ENCODE data around the gene RAB11FIP4. TPM values are rescaled to one million over a fixed set of nuclear protein-coding genes. Genes with fewer than 3 reads are reported as not detected.

RAB11FIP4 gene
- total and polyA plus RNA-seq, 2 donors (not counting 3 experiments of a cell fraction or from before 2014, with no cell fraction given), result 0.08 to 0.38 TPM

- intact Hi-C loops (cut with micrococcal nuclease) (loop anchor here (5.0 kb wide), 2 partner anchors 423 to 703 kb away; partner anchors contain the start of gene COPRS), dilution Hi-C loops (cut with MboI; ENCODE audit: extremely low pct_ligation_motif_present, low sequenced_read_pairs) (no loop called here)
- Histone ChIP-seq H3K4me1 (ENCODE audit: control insufficient read depth, extremely low read depth, insufficient read depth, low read length) (no peaks in the 10 kb centered on the region), H3K4me3 (replicated peaks in 1 of 3; ENCODE audit: insufficient read depth in 1 of 3, low read depth in 1 of 3, low read length in 3 of 3) (no peak overlapping the region), H3K27ac (ENCODE audit: insufficient read depth, low read depth, low read length) (no peak overlapping the region), H3K9me1 (replicated peaks; ENCODE audit: control insufficient read depth, extremely low read depth, insufficient read depth, low read length) (no peaks in the 10 kb centered on the region), H3K27me3 (ENCODE audit: control insufficient read depth in 2 of 2, insufficient read depth in 2 of 2, low read length in 2 of 2) (peaks cover 0 to 5% of the 10 kb centered on the region in 2 experiments), H3K79me2 (ENCODE audit: control insufficient read depth, insufficient read depth, low read length) (no peaks in the 10 kb centered on the region), H3K4me2 (ENCODE audit: insufficient read depth, low read length) (no peak overlapping the region), H3K9me3 (replicated peaks; ENCODE audit: control insufficient read depth, insufficient read depth, low read length) (no peaks in the 10 kb centered on the region), H2AFZ (ENCODE audit: low read depth, low read length) (no peak overlapping the region), H4K20me1 (replicated peaks; ENCODE audit: control insufficient read depth, extremely low read depth, insufficient read depth, low read length) (no peaks in the 10 kb centered on the region), H3K9ac (replicated peaks; ENCODE audit: extremely low read depth, insufficient read depth, low read length) (no peak overlapping the region), H3K36me3 (ENCODE audit: control insufficient read depth in 2 of 2, extremely low read depth in 1 of 2, insufficient read depth in 2 of 2, low read length in 2 of 2) (no peaks in the 10 kb centered on the region)
- POLR2A ChIA-PET, result no interaction called here
- DNase-seq (ENCODE audit: low read depth, low spot score), result no peak
- no TSS peak for BruUV-seq (replicated peaks)
- TF ChIP-seq EZH2 (IDR thresholded peaks at IDR 0.05; ENCODE audit: borderline replicate concordance, low read depth, low read length, severe bottlenecking), result no peak
- no peak for TF ChIP-seq GATA2 (IDR thresholded peaks at IDR 0.05; ENCODE audit: insufficient read depth, insufficient read length, low read depth, low read length)
- no peak for TF ChIP-seq MAX (IDR thresholded peaks at IDR 0.05; ENCODE audit: insufficient read depth, insufficient read length)
- no peak for TF ChIP-seq MYC (IDR thresholded peaks at IDR 0.05; ENCODE audit: low read depth, low read length)
- no peak for TF ChIP-seq FOS (IDR thresholded peaks at IDR 0.05; ENCODE audit: borderline replicate concordance, insufficient read depth, low read length)
- TF ChIP-seq JUN (IDR thresholded peaks at IDR 0.05; ENCODE audit: borderline replicate concordance, insufficient read depth, insufficient read length, low read depth), result no peak
- no peak for TF ChIP-seq POLR2AphosphoS5 (IDR thresholded peaks at IDR 0.05; ENCODE audit: insufficient read depth, low read depth, low read length)
- CTCF ChIA-PET, result interaction anchor here (1.1 to 5.0 kb wide), 4 partner anchors 10 to 478 kb away, joined by 4 to 36 read pairs (median 6); no protein-coding TSS in a partner anchor
- no peak for FAIRE-seq
Observed at GRCh38 chr17:31434727-31435050, 43.2 kb downstream of the RAB11FIP4 start.

- ChIA-PET CTCF (interaction anchor here (1.1 to 5.0 kb wide), 3 partner anchors 10 to 477 kb away, joined by 4 to 36 read pairs (median 5); no protein-coding TSS in a partner anchor), POLR2A (no interaction called here)
- no peak for TF ChIP-seq GATA2 (IDR thresholded peaks at IDR 0.05; ENCODE audit: insufficient read depth, insufficient read length, low read depth, low read length)
- no peak for TF ChIP-seq EZH2 (IDR thresholded peaks at IDR 0.05; ENCODE audit: borderline replicate concordance, low read depth, low read length, severe bottlenecking)
- TF ChIP-seq JUN (IDR thresholded peaks at IDR 0.05; ENCODE audit: borderline replicate concordance, insufficient read depth, insufficient read length, low read depth), result no peak
- TF ChIP-seq MYC (IDR thresholded peaks at IDR 0.05; ENCODE audit: low read depth, low read length), result no peak
- no peak for TF ChIP-seq POLR2A (IDR thresholded peaks at IDR 0.05; ENCODE audit: low read depth, low read length)
- no peak for TF ChIP-seq FOS (IDR thresholded peaks at IDR 0.05; ENCODE audit: borderline replicate concordance, insufficient read depth, low read length)
- TF ChIP-seq, protein P1, sequence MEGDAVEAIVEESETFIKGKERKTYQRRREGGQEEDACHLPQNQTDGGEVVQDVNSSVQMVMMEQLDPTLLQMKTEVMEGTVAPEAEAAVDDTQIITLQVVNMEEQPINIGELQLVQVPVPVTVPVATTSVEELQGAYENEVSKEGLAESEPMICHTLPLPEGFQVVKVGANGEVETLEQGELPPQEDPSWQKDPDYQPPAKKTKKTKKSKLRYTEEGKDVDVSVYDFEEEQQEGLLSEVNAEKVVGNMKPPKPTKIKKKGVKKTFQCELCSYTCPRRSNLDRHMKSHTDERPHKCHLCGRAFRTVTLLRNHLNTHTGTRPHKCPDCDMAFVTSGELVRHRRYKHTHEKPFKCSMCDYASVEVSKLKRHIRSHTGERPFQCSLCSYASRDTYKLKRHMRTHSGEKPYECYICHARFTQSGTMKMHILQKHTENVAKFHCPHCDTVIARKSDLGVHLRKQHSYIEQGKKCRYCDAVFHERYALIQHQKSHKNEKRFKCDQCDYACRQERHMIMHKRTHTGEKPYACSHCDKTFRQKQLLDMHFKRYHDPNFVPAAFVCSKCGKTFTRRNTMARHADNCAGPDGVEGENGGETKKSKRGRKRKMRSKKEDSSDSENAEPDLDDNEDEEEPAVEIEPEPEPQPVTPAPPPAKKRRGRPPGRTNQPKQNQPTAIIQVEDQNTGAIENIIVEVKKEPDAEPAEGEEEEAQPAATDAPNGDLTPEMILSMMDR (IDR thresholded peaks at IDR 0.05; ENCODE audit: extremely low read depth in 1 of 2, insufficient read depth in 1 of 2, low read depth in 1 of 2, low read length in 2 of 2), result no peak
- FAIRE-seq, result no peak
- H3K4me3 ChIP-seq (replicated peaks in 1 of 3; ENCODE audit: insufficient read depth in 1 of 3, low read depth in 1 of 3, low read length in 3 of 3), result no peak overlapping the region
- H3K9me3 ChIP-seq (replicated peaks; ENCODE audit: control insufficient read depth, insufficient read depth, low read length), result no peaks in the 10 kb centered on the region
- H3K4me2 ChIP-seq (ENCODE audit: insufficient read depth, low read length), result no peak overlapping the region
- DNase-seq (ENCODE audit: low read depth, low spot score), result no peak
- no peak overlapping the region for H3K9ac ChIP-seq (replicated peaks; ENCODE audit: extremely low read depth, insufficient read depth, low read length)
- no peaks in the 10 kb centered on the region for H3K79me2 ChIP-seq (ENCODE audit: control insufficient read depth, insufficient read depth, low read length)
- peaks cover 0 to 5% of the 10 kb centered on the region in 2 experiments for H3K27me3 ChIP-seq (ENCODE audit: control insufficient read depth in 2 of 2, insufficient read depth in 2 of 2, low read length in 2 of 2)
- H4K20me1 ChIP-seq (replicated peaks; ENCODE audit: control insufficient read depth, extremely low read depth, insufficient read depth, low read length), result no peaks in the 10 kb centered on the region
- no peak overlapping the region for H3K27ac ChIP-seq (ENCODE audit: insufficient read depth, low read depth, low read length)
- H3K4me1 ChIP-seq (ENCODE audit: control insufficient read depth, extremely low read depth, insufficient read depth, low read length), result no peaks in the 10 kb centered on the region
- H2AFZ ChIP-seq (ENCODE audit: low read depth, low read length), result no peak overlapping the region
- no peaks in the 10 kb centered on the region for H3K9me1 ChIP-seq (replicated peaks; ENCODE audit: control insufficient read depth, extremely low read depth, insufficient read depth, low read length)
- no peaks in the 10 kb centered on the region for H3K36me3 ChIP-seq (ENCODE audit: control insufficient read depth in 2 of 2, extremely low read depth in 1 of 2, insufficient read depth in 2 of 2, low read length in 2 of 2)
- dilution Hi-C loops (cut with MboI; ENCODE audit: extremely low pct_ligation_motif_present, low sequenced_read_pairs), result no loop called here
- BruUV-seq (replicated peaks), result no TSS peak
- intact Hi-C loops (cut with micrococcal nuclease), result loop anchor here (5.0 kb wide), 2 partner anchors 422 to 702 kb away; partner anchors contain the start of gene COPRS
Observed at GRCh38 chr17:31435581-31435980, 44.1 kb downstream of the RAB11FIP4 start.
